GM15510 (cell line): ENCODE measurements around the gene MFNG.

Source experiments
- POLR2A ChIP-seq: IDR thresholded peaks from 3 replicates; pipeline ENCODE4 v1.6.1; 2011; ENCODE audit warnings: borderline replicate concordance; ENCODE audit not compliant: insufficient read length; ENCODE audit errors: extremely low read depth

The MFNG gene

DNA sequence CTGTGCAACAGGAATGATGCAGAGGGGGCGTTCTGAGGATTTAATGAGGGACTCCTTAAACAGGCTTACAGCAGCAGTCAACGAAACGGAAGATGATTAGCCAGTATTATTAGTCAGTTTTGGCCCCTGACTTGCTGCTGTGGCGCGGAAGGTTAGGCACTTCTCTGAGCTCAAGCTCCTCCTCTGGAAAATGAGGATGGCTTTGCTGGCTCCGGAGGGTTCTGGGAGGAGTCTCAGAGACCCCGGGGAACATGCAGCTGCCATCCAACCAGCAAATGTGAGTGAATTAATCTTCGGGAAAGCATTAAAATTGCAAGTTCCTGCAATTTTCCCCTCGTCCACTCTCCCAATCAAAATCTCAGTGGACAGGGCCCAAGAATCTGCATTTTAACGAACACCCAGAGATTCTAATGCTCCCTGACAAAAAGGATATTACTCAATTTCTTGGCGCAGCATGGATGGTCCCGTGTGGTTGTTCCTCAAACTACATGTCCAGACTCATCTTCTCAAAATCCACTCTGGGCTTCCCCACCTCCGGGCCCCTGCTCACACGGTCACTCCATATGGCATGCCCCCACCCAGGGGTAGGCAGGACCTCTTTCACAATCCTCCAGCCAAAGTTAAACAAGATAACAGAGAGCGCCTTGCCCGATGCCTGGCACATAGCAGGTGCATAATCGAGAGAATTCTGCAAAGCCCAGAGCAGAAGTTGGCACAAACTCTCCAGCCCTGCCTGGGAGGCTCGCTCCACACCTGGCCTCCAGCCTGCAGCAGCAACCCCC, 65.3 kb downstream of the MFNG start:
- no peak for TF ChIP-seq POLR2A

DNA sequence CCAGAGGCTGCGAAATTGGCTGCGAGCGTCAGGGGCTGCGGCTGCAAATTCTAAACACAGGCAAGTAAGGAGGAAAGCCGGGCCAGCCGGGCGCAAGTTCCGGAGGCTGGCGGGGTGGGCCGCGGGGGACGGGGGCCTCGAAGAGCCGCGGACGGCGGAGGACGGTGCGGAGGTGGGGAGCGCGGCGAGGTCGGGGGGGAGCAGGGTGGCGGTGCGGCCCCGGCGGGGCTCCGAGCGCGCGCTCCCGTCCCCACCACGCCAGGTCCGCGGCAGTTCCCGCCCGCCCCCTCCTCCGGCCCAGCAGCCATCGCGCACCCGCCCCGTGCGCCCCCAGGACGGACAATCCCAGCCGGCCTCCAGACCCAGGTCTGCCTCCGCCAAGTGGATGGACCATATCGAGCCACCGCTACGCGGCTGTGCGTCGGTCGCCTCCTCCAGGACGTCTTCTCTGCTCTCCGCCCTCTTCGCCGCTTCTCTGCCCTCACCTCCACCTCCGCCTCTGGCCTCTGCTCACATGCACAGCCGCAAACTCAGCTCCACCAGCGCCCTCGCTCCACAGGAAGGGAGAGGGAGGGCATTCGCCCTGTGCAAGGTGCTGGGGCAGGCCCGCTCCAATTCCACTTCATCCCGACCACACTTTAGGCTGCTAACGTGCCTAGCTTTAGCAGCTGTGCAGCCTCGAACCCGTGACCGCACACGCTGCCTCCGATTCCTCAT, 66.1 kb downstream of the MFNG start:
- no peak for TF ChIP-seq POLR2A

DNA sequence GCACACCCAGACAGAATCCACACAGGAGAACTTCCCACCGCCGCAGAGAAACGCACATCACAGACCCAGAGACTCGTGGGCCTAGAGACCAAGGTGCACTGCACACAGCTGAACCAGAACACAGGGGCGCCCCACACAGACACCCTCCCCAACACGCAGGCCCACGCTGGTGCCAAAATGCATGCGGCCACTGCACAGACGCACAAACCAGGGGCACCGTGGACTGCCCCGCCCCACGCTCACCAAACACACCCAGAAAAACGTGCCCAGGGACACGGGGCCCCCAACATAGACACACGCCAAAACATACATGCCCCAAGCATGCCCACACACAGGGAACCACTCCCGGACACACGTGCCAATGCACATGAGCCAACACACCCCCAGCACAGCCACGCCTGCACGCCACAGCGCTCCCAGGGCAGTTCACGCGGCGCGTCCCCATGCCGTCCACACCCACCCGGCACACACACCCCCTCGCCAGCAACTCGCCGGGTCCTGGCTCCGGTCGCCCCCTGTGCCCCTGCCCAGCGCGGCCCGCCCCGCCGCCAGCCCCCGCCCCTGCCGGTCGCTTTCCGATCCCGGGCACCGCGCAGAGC, 66.7 kb downstream of the MFNG start:
- TF ChIP-seq POLR2A, result no peak
